Endothelial cell of umbilical vein (primary cell): ENCODE measurements around the gene JAG2. TPM values are rescaled to one million over a fixed set of nuclear protein-coding genes. Genes with fewer than 3 reads are reported as not detected.

ENCODE experiments used
- BruUV-seq: library from RNA; stranded (reverse); fragments of 400-500 nt; replicated peaks from 2 replicates; lab custom pipeline; 2021; lab: Mats Ljungman, UMichigan
- CTCF ChIA-PET: fragments of 300-600, 350-600 bp; sonication (Branson Sonifier 250); formaldehyde crosslinking; loops from one replicate; lab custom pipeline; 2021; ENCODE audit warnings: antibody characterized with exemption, inconsistent platforms; lab: Charles Lee
- POLR2A ChIA-PET: fragments of 300-600, 350-600 bp; sonication (Branson Sonifier 250); formaldehyde crosslinking; loops from one replicate; lab custom pipeline; 2021; ENCODE audit warnings: antibody characterized with exemption, inconsistent platforms; lab: Charles Lee
- DNase-seq: peaks from one replicate; pipeline ENCODE4 v3.0.0-alpha.2; 2011; ENCODE audit warnings: low read depth, low spot score
- FAIRE-seq: peaks from 2 replicates; lab custom pipeline; 2011; peaks lifted over from hg19 to GRCh38; lab: Jason Lieb, UNC
- H2AFZ ChIP-seq: 2 replicates; pipeline ENCODE4 v1.6.0; 2012; ENCODE audit warnings: low read depth, low read length, control low read depth, inconsistent platforms
- H3K27ac ChIP-seq: 2 replicates; pipeline ENCODE4 v1.5.1; 2011; ENCODE audit warnings: low read depth, mild to moderate bottlenecking, control low read depth, low read length, moderate library complexity; ENCODE audit not compliant: insufficient read depth
- H3K27me3 ChIP-seq, 2 experiments: 2 replicates each; pipeline versions ENCODE4 v1.6.0 to v1.6.1; 2011; ENCODE audit warnings: low read length in 2 of 2, mixed read lengths in 1 of 2; ENCODE audit not compliant: control insufficient read depth in 2 of 2, insufficient read depth in 2 of 2
- H3K36me3 ChIP-seq, 2 experiments: 2 replicates in 1 of 2; 3 replicates in 1 of 2; pipeline ENCODE4 v1.5.1; 2011; ENCODE audit warnings: low read length in 2 of 2, mild to moderate bottlenecking in 1 of 2, moderate library complexity in 1 of 2; ENCODE audit not compliant: control insufficient read depth in 2 of 2, insufficient read depth in 2 of 2; ENCODE audit errors: extremely low read depth in 1 of 2
- H3K4me1 ChIP-seq: 3 replicates; pipeline ENCODE4 v1.5.1; 2011; ENCODE audit warnings: mild to moderate bottlenecking, low read length; ENCODE audit not compliant: control insufficient read depth, insufficient read depth; ENCODE audit errors: extremely low read depth
- H3K4me2 ChIP-seq: 2 replicates; pipeline ENCODE4 v1.6.1; 2011; ENCODE audit warnings: low read length, control low read depth, mixed read lengths; ENCODE audit not compliant: insufficient read depth
- H3K4me3 ChIP-seq, 3 experiments: fragments of 200-600 bp in 1 of 3; sonication (generic), shearing (Covaris generic) in 1 of 3; replicated peaks in 1 of 3; 2 replicates each; pipeline ENCODE4 v1.5.1; 2011 to 2016; ENCODE audit warnings: control low read depth in 3 of 3, low read length in 3 of 3, mild to moderate bottlenecking in 2 of 3, inconsistent platforms in 1 of 3, low read depth in 1 of 3, moderate library complexity in 1 of 3; ENCODE audit not compliant: insufficient read depth in 1 of 3
- H3K79me2 ChIP-seq: 2 replicates; pipeline ENCODE4 v1.6.0; 2012; ENCODE audit warnings: low read length, inconsistent platforms; ENCODE audit not compliant: control insufficient read depth, insufficient read depth
- H3K9ac ChIP-seq: replicated peaks from 2 replicates; pipeline ENCODE3; 2011; ENCODE audit warnings: low read length, control low read depth; ENCODE audit not compliant: insufficient read depth; ENCODE audit errors: extremely low read depth
- H3K9me1 ChIP-seq: replicated peaks from 3 replicates; pipeline ENCODE4 v1.6.0; 2011; ENCODE audit warnings: mild to moderate bottlenecking, low read length; ENCODE audit not compliant: control insufficient read depth, insufficient read depth; ENCODE audit errors: extremely low read depth
- H3K9me3 ChIP-seq: replicated peaks from 2 replicates; pipeline ENCODE4 v1.5.1; 2012; ENCODE audit warnings: low read length, inconsistent platforms; ENCODE audit not compliant: control insufficient read depth, insufficient read depth
- H4K20me1 ChIP-seq: replicated peaks from 2 replicates; pipeline ENCODE3; 2011; ENCODE audit warnings: mild to moderate bottlenecking, low read length; ENCODE audit not compliant: control insufficient read depth, insufficient read depth; ENCODE audit errors: extremely low read depth
- EZH2 ChIP-seq: IDR thresholded peaks from 2 replicates; pipeline ENCODE4 v1.6.1; 2012; ENCODE audit warnings: borderline replicate concordance, low read depth, mild to moderate bottlenecking, moderate library complexity, low read length, inconsistent platforms; ENCODE audit not compliant: severe bottlenecking
- FOS ChIP-seq: IDR thresholded peaks from 2 replicates; pipeline ENCODE4 v1.6.1; 2011; ENCODE audit warnings: mild to moderate bottlenecking, low read length, moderate library complexity, borderline replicate concordance; ENCODE audit not compliant: insufficient read depth
- GATA2 ChIP-seq: IDR thresholded peaks from 2 replicates; pipeline ENCODE4 v1.7.0; 2011; ENCODE audit warnings: low read depth, mild to moderate bottlenecking, moderate library complexity, mixed read lengths, low read length; ENCODE audit not compliant: insufficient read length, insufficient read depth
- JUN ChIP-seq: IDR thresholded peaks from 2 replicates; pipeline ENCODE4 v1.6.1; 2011; ENCODE audit warnings: borderline replicate concordance, low read depth; ENCODE audit not compliant: insufficient read length, insufficient read depth
- MYC ChIP-seq: IDR thresholded peaks from one replicate; pipeline ENCODE4 v1.6.1; 2011; ENCODE audit warnings: mild to moderate bottlenecking, low read depth, low read length
- POLR2A ChIP-seq: IDR thresholded peaks from 2 replicates; pipeline ENCODE4 v1.6.1; 2012; ENCODE audit warnings: low read depth, mild to moderate bottlenecking, control low read depth, low read length
- POLR2AphosphoS5 ChIP-seq: IDR thresholded peaks from 2 replicates; pipeline ENCODE4 v1.6.1; 2012; ENCODE audit warnings: low read depth, mild to moderate bottlenecking, control low read depth, low read length, moderate library complexity; ENCODE audit not compliant: insufficient read depth
- dilution Hi-C: fragments of 300-500 bp; cut with MboI; formaldehyde crosslinking; loops from one replicate; pipeline ENCODE4 v1.15.0; 2019; ENCODE audit warnings: low sequenced_read_pairs; ENCODE audit not compliant: extremely low pct_ligation_motif_present
- intact Hi-C: fragments of 100-400 bp; cut with micrococcal nuclease; formaldehyde crosslinking; loops from one replicate; pipeline ENCODE4 v1.10.0; 2022
- polyA plus RNA-seq, 4 experiments: library from polyadenylated mRNA; depleted of rRNA in 3 of 4; stranded (reverse) in 3 of 4; unstranded in 1 of 4; fragments of >200 nt; gene quantifications; 2 replicates each; pipeline versions ENCODE4 v1.2.1 to v1.2.3, GENCODE V29; 2011 to 2012; ENCODE audit warnings: missing spikeins in 1 of 4
- total RNA-seq: library from RNA; stranded (reverse); gene quantifications from 2 replicates; pipeline ENCODE4 v1.2.3, GENCODE V29; 2021
- TF ChIP-seq, protein P1 (sequence below): IDR thresholded peaks from 2 replicates; pipeline ENCODE4 v1.6.1; 2011; ENCODE audit not compliant: insufficient read depth, insufficient read length
- TF ChIP-seq, protein P2 (sequence below), 2 donors: IDR thresholded peaks; 1 replicate in 1 of 2; 2 replicates in 1 of 2; pipeline ENCODE4 v1.5.1; 2011; ENCODE audit warnings: low read length in 2 of 2, mild to moderate bottlenecking in 2 of 2, moderate library complexity in 2 of 2, control low read depth in 1 of 2, inconsistent platforms in 1 of 2, low read depth in 1 of 2; ENCODE audit not compliant: insufficient read depth in 1 of 2; ENCODE audit errors: extremely low read depth in 1 of 2

JAG2 gene
- total and polyA plus RNA-seq, 2 donors (not counting 3 experiments of a cell fraction or from before 2014, with no cell fraction given), result 105 to 128 TPM

DNA sequence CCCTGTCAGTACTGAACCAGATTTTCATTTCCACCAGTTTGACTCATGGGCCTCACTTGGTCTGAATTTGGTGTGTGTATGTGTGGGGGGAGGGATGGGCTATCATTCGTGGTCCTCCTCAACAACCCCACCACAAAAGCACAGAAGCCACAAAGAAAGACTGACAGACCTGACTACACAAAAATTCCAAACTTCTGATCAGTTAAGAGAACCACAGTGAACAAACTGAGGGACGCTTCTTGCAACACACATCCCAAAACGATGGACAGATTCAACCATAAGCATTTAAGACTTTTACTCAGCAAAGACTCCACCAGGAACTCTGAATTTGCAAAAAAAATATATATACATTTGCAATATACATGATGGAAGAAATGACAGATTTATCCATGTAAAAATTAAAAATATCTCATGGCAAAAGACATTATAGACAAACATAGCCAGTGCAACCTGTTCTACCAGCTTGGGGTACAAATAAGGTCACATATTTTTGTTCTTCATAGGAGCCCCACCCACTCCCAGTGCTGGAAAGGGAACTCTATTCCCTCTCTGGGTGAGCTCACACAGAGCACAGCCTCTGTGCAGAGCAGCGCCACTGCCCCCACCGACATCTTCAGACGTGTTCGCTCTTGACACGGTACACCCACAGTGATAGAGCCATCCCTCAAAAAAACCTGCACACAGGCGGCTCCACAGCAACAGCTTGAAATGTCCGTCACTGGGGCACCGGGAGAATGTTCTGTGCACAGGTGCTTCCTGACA, 49.7 kb downstream of the JAG2 start:
- Histone ChIP-seq H3K9me1 (no peaks in the 10 kb centered on the region), H3K27ac (no peak overlapping the region), H4K20me1 (no peaks in the 10 kb centered on the region), H3K79me2 (no peaks in the 10 kb centered on the region), H3K9ac (no peak overlapping the region), H3K4me1 (no peaks in the 10 kb centered on the region), H3K36me3 (no peaks in the 10 kb centered on the region), H3K4me2 (no peak overlapping the region), H2AFZ (no peak overlapping the region), H3K27me3 (peaks cover 6 to 11% of the 10 kb centered on the region in 2 experiments), H3K9me3 (no peaks in the 10 kb centered on the region), H3K4me3 (no peak overlapping the region)
- ChIA-PET POLR2A (no interaction called here), CTCF (interaction anchor here (1.9 kb wide), 1 partner anchor 10 kb away, joined by 6 read pairs; no protein-coding TSS in a partner anchor)
- BruUV-seq, result no TSS peak
- no peak for TF ChIP-seq MYC
- TF ChIP-seq JUN, result no peak
- TF ChIP-seq POLR2A, result no peak
- no peak for TF ChIP-seq EZH2
- no peak for TF ChIP-seq GATA2
- TF ChIP-seq, protein P1, sequence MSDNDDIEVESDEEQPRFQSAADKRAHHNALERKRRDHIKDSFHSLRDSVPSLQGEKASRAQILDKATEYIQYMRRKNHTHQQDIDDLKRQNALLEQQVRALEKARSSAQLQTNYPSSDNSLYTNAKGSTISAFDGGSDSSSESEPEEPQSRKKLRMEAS, result no peak
- no peak for TF ChIP-seq FOS
- TF ChIP-seq, protein P2, sequence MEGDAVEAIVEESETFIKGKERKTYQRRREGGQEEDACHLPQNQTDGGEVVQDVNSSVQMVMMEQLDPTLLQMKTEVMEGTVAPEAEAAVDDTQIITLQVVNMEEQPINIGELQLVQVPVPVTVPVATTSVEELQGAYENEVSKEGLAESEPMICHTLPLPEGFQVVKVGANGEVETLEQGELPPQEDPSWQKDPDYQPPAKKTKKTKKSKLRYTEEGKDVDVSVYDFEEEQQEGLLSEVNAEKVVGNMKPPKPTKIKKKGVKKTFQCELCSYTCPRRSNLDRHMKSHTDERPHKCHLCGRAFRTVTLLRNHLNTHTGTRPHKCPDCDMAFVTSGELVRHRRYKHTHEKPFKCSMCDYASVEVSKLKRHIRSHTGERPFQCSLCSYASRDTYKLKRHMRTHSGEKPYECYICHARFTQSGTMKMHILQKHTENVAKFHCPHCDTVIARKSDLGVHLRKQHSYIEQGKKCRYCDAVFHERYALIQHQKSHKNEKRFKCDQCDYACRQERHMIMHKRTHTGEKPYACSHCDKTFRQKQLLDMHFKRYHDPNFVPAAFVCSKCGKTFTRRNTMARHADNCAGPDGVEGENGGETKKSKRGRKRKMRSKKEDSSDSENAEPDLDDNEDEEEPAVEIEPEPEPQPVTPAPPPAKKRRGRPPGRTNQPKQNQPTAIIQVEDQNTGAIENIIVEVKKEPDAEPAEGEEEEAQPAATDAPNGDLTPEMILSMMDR (IDR thresholded peaks at IDR 0.05; ENCODE audit: extremely low read depth in 1 of 2, insufficient read depth in 1 of 2, low read depth in 1 of 2, low read length in 2 of 2), result no peak
- TF ChIP-seq POLR2AphosphoS5, result no peak
- FAIRE-seq (no peak), DNase-seq (no peak)
- intact Hi-C loops (no loop called here), dilution Hi-C loops (no loop called here)
